Peyer's patch (tissue), 4 donors: ENCODE measurements around the gene WNK1. TPM values are rescaled to one million over a fixed set of nuclear protein-coding genes. Genes with fewer than 3 reads are reported as not detected.
"Not testable (repeated sequence)": the region's sequence is repeated elsewhere in the genome, so short reads cannot be mapped to it uniquely, and the experiment has no call there.

Source experiments
- DNase-seq, 3 donors: peaks; one replicate each; pipeline ENCODE4 v3.0.0-alpha.2; 2017 to 2019
- H3K27ac ChIP-seq, 4 donors: fragments of 200-600 bp; sonication (generic); one replicate each; pipeline ENCODE4 v1.5.1; 2016 to 2019
- H3K27me3 ChIP-seq, 2 donors: fragments of 200-600 bp; sonication (generic); one replicate each; pipeline ENCODE4 v1.5.1; 2019
- H3K36me3 ChIP-seq, 3 donors: fragments of 200-600 bp; sonication (generic); one replicate each; pipeline ENCODE4 v1.5.1; 2016 to 2019
- H3K4me1 ChIP-seq, 4 donors: fragments of 200-600 bp; sonication (generic); one replicate each; pipeline ENCODE4 v1.5.1; 2016 to 2019
- H3K4me3 ChIP-seq, 4 donors: fragments of 200-600 bp; sonication (generic); 1 replicate in 3 of 4; 2 replicates in 1 of 4; pipeline ENCODE4 v1.5.1; 2016 to 2019; ENCODE audit warnings: mild to moderate bottlenecking in 1 of 4
- H3K9me3 ChIP-seq, 4 donors: fragments of 200-600 bp; sonication (generic); one replicate each; pipeline ENCODE4 v1.5.1; 2016 to 2019; ENCODE audit warnings: mild to moderate bottlenecking in 1 of 4
- POLR2A ChIP-seq, 2 donors: fragments of 450-650 bp; IDR thresholded peaks; one replicate each; pipeline ENCODE4 v1.5.1; 2017; ENCODE audit warnings: antibody characterized with exemption in 2 of 2, mild to moderate bottlenecking in 2 of 2, moderate library complexity in 2 of 2
- total RNA-seq, 4 donors: library from RNA; depleted of rRNA; stranded (reverse); fragments of >200 nt; gene quantifications; one replicate each; pipeline ENCODE4 v1.1.0, GENCODE V29; 2016
- TF ChIP-seq, protein P1 (sequence below), 6 experiments: fragments of 450-650 bp in 4 of 6; fragments of 200-600 bp in 2 of 6; sonication (generic) in 1 of 6; IDR thresholded peaks; one replicate each; pipeline ENCODE4 v1.5.1; 2017 to 2019; ENCODE audit warnings: antibody characterized with exemption in 6 of 6, mild to moderate bottlenecking in 3 of 6, moderate library complexity in 1 of 6

The WNK1 gene
- total RNA-seq, 4 donors from 2014 or later: 83.2 to 198 (median 144) TPM

- TF ChIP-seq POLR2A (IDR thresholded peaks at IDR 0.05): no peak
- TF ChIP-seq, protein P1, sequence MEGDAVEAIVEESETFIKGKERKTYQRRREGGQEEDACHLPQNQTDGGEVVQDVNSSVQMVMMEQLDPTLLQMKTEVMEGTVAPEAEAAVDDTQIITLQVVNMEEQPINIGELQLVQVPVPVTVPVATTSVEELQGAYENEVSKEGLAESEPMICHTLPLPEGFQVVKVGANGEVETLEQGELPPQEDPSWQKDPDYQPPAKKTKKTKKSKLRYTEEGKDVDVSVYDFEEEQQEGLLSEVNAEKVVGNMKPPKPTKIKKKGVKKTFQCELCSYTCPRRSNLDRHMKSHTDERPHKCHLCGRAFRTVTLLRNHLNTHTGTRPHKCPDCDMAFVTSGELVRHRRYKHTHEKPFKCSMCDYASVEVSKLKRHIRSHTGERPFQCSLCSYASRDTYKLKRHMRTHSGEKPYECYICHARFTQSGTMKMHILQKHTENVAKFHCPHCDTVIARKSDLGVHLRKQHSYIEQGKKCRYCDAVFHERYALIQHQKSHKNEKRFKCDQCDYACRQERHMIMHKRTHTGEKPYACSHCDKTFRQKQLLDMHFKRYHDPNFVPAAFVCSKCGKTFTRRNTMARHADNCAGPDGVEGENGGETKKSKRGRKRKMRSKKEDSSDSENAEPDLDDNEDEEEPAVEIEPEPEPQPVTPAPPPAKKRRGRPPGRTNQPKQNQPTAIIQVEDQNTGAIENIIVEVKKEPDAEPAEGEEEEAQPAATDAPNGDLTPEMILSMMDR (IDR thresholded peaks at IDR 0.05): no peak
- Histone ChIP-seq H3K4me1 (peaks cover 0 to 8% (median 0%) of the 10 kb centered on the region in 4 donors), H3K27me3 (no peaks in the 10 kb centered on the region), H3K4me3 (no peak overlapping the region), H3K9me3 (no peaks in the 10 kb centered on the region), H3K27ac (no peak overlapping the region), H3K36me3 (peaks cover 0 to 7% (median 0%) of the 10 kb centered on the region in 3 donors)
- DNase-seq: no peak
Observed at GRCh38 chr12:765840-766239, 13.5 kb downstream of the WNK1 start.

- Histone ChIP-seq H3K4me3 (no peak overlapping the region), H3K36me3 (no peaks in the 10 kb centered on the region), H3K27me3 (no peaks in the 10 kb centered on the region), H3K4me1 (peaks cover 0 to 21% (median 4%) of the 10 kb centered on the region in 4 donors), H3K27ac (no peak overlapping the region), H3K9me3 (no peaks in the 10 kb centered on the region)
- DNase-seq: no peak
- TF ChIP-seq POLR2A (IDR thresholded peaks at IDR 0.05): no peak
- TF ChIP-seq, protein P1 (IDR thresholded peaks at IDR 0.05): no peak
Observed at GRCh38 chr12:768434-768833, 16.1 kb downstream of the WNK1 start.

DNA sequence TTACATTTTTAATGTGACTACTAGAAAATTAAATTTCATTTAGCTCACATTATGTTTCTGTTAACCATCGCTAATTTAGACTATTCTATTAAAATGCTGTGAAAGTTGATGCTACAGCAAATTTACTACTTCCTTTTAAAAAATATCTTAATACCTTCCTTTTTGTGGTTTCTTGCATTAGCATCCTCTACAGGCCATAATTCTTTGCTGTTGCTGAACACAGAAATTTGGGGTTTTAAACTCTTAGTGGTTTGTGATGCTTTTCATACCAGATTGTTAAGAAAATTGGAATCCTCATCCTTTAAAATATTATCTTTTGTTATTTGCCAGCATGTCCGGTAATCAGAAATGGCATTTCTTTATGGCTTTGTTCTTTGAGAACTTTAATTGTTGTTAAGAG, 18.1 kb downstream of the WNK1 start:
- Histone ChIP-seq H3K4me1 (peaks cover 0 to 31% (median 4%) of the 10 kb centered on the region in 4 donors), H3K36me3 (no peaks in the 10 kb centered on the region), H3K9me3 (no peaks in the 10 kb centered on the region), H3K27me3 (no peaks in the 10 kb centered on the region), H3K27ac (no peak overlapping the region), H3K4me3 (no peak overlapping the region)
- DNase-seq: no peak
- no peak for TF ChIP-seq POLR2A (IDR thresholded peaks at IDR 0.05)
- TF ChIP-seq, protein P1 (IDR thresholded peaks at IDR 0.05): no peak

DNA sequence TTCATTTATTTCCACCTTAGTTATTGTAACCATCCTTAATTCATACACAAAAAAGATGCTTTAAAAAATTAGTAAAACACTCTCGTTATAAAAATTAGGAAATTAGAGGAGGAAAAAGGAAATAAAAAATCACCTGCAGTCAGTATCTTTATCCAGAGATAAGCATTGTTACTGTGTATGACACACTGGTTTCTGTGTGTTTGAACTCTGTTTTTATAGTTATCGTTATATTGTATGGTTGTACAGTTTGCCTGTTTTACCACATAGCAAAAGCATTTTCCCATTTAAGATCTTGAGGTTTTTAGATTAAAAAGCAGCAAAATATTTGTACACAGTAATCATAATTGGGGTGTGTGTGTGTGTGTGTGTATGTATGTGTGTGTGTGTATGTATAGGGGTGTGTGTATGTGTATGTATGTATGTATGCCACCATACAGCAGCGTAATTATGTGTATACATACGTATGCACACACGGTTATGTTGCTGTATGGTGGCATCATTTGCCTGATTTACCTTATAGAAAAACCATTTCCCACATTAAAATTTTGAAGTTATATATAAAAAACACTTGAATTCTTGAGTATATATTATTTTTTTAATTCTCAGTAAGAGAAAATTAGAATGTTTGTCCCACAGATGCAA, 19.8 kb downstream of the WNK1 start:
- Histone ChIP-seq H3K4me1 (peaks cover 0 to 31% (median 4%) of the 10 kb centered on the region in 4 donors), H3K9me3 (no peaks in the 10 kb centered on the region), H3K27me3 (no peaks in the 10 kb centered on the region), H3K36me3 (no peaks in the 10 kb centered on the region), H3K4me3 (no peak overlapping the region), H3K27ac (no peak overlapping the region)
- no peak for DNase-seq
- TF ChIP-seq POLR2A (IDR thresholded peaks at IDR 0.05): no peak
- TF ChIP-seq, protein P1 (IDR thresholded peaks at IDR 0.05): no peak

DNA sequence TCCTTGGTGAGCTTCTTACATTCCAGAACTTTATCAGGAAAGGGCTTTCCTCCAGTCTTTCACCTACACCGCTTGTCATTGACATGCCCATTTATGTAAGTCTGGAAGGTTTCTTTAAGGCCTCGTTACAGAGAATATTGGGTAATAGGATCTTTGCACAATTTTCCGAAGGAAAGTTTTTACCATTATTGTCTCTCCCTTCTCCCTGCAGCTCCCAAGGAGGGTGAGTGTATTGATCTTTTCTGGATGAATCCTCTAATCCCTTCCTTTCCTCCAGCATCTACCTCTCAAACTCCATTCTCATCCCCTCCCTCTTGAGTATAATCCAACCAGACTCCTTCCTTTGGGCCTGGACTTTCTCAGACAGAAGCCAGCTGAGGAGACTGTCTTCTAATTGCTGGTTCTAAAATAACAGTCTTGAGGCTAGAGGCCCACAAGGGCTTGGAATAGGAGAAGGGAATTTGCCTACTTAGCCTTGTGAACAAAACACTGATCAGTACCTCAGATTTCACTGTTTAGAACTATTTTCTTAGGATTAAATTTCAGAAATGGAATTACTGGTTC, 21.8 kb downstream of the WNK1 start:
- TF ChIP-seq, protein P1 (IDR thresholded peaks at IDR 0.05): no peak
- TF ChIP-seq POLR2A (IDR thresholded peaks at IDR 0.05): no peak
- Histone ChIP-seq H3K4me3 (no peak overlapping the region), H3K36me3 (no peaks in the 10 kb centered on the region), H3K4me1 (peaks cover 0 to 42% (median 10%) of the 10 kb centered on the region in 4 donors), H3K27me3 (no peaks in the 10 kb centered on the region), H3K9me3 (no peaks in the 10 kb centered on the region), H3K27ac (no peak overlapping the region)
- no peak for DNase-seq

GRCh38 chr12:775973-776771, 23.8 kb downstream of the WNK1 start:
- H3K4me1 ChIP-seq: peaks cover 0 to 55% (median 6%) of the 10 kb centered on the region in 4 donors

DNA sequence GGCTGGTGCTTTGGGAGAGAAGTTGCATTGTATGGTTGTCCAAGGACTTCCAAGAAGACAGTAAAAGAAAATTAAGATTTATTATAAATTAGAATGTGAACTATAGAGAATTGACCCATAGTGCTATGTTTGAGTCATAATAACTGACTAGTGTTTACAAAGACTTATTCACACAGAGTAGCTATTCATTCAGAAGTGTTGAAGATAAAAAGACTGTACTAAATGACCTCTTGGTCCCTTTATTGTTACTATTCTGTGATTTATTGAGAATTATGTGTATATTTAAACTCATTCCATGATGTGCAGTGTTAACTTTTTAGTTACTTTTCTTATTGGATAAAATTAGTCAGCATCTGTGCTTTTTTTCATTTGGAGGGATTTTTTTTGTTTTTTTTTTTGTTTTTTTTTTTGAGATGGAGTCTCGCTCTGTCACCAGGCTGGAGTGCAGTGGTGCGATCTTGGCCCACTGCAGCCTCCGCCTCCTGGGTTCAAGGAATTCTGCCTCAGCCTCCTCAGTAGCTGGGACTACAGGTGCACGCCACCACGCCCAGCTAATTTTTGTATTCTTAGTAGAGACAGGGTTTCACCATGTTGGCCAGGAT, 24.5 kb downstream of the WNK1 start:
- not testable (repeated sequence) for H3K27me3 ChIP-seq, H3K9me3 ChIP-seq, H3K36me3 ChIP-seq, H3K27ac ChIP-seq, DNase-seq, H3K4me3 ChIP-seq
- H3K4me1 ChIP-seq: peaks cover 0 to 51% (median 6%) of the 10 kb centered on the region in 4 donors

More at GRCh38 chr12:775973-776771, 23.8 kb downstream of the WNK1 start:
- DNase-seq, H3K4me3 ChIP-seq, H3K9me3 ChIP-seq, H3K27me3 ChIP-seq, H3K36me3 ChIP-seq, H3K27ac ChIP-seq: not testable (repeated sequence)
